GM12878 (cell line): ENCODE results near the gene GNB2.

Experiments
- EP300 ChIP-seq, 2 experiments: fragments of 150-350 bp in 1 of 2; IDR thresholded peaks; 2 replicates each; pipeline ENCODE4 v1.6.1; 2011 to 2012; ENCODE audit warnings: low read depth in 2 of 2, low read length in 2 of 2, borderline replicate concordance in 1 of 2, improper control_type of control experiment in 1 of 2, inconsistent platforms in 1 of 2; ENCODE audit not compliant: control insufficient read depth in 1 of 2
- JUNB ChIP-seq: IDR thresholded peaks from 2 replicates; pipeline ENCODE4 v1.6.1; 2016; ENCODE audit warnings: antibody characterized with exemption, mild to moderate bottlenecking
- TF ChIP-seq, protein P1 (sequence below), 3 experiments: IDR thresholded peaks in 2 of 3; conservative IDR thresholded peaks in 1 of 3; 2 replicates each; pipeline ENCODE4 v1.5.1; 2011; ENCODE audit warnings: low read depth in 3 of 3, low read length in 3 of 3, mild to moderate bottlenecking in 3 of 3, control low read depth in 2 of 3, moderate library complexity in 2 of 3, inconsistent platforms in 1 of 3, mixed read lengths in 1 of 3; ENCODE audit not compliant: control insufficient read depth in 2 of 3, insufficient read depth in 1 of 3; ENCODE audit errors: extremely low read depth in 1 of 3

DNA sequence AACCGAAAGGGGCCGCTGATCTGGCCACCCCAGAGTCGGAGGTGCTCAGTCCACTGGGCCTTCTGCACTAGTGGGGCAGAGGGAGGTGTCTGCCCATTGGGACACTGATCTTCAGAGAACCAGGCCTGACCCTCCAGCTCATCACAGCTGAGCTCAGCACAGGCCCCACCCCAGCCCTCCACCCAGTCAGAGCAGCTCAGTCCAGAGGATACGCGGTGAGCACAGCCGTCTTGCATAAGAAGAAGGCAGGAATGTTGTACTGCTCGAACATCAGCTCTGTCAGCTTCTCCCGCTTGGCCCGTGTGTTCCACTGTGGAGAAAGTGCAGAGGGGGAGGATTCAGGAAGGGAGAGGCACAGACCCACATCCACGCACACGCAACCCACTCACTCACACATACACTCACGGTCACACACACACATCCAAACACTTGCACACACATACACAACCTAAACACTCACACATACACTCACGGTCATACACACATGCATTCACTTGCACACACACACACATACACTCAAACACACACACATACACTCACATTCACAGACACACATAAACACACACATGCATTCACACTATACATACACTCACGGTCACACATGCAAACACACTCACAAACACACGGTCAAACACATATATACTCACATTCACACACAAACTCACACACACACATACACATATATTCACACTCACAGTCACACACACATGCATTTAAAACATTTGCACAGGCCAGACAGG, 23.5 kb upstream of the GNB2 start:
- no peak for TF ChIP-seq EP300 (IDR thresholded peaks at IDR 0.05; ENCODE audit: borderline replicate concordance in 1 of 2, control insufficient read depth in 1 of 2, low read depth in 2 of 2, low read length in 2 of 2)
- TF ChIP-seq, protein P1, sequence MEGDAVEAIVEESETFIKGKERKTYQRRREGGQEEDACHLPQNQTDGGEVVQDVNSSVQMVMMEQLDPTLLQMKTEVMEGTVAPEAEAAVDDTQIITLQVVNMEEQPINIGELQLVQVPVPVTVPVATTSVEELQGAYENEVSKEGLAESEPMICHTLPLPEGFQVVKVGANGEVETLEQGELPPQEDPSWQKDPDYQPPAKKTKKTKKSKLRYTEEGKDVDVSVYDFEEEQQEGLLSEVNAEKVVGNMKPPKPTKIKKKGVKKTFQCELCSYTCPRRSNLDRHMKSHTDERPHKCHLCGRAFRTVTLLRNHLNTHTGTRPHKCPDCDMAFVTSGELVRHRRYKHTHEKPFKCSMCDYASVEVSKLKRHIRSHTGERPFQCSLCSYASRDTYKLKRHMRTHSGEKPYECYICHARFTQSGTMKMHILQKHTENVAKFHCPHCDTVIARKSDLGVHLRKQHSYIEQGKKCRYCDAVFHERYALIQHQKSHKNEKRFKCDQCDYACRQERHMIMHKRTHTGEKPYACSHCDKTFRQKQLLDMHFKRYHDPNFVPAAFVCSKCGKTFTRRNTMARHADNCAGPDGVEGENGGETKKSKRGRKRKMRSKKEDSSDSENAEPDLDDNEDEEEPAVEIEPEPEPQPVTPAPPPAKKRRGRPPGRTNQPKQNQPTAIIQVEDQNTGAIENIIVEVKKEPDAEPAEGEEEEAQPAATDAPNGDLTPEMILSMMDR (IDR thresholded peaks at IDR 0.05 in 2 of 3, conservative IDR thresholded peaks at IDR 0.05 in 1 of 3; ENCODE audit: control insufficient read depth in 2 of 3, extremely low read depth in 1 of 3, insufficient read depth in 1 of 3, low read depth in 3 of 3, low read length in 3 of 3), result no peak
- TF ChIP-seq JUNB, result no peak
